K562 (cell line): Measurements from ENCODE around the gene ACADVL. TPM values are rescaled to one million over a fixed set of nuclear protein-coding genes. Genes with fewer than 3 reads are reported as not detected.
A peak's percentile ranks its signal among the peaks of the same experiment; 100 is the strongest.

Experiments
- ATAC-seq: fragments of 200-7000 bp; cut with Tn5 transposase; 3 replicates; pipeline ENCODE4 v1.9.1; 2020; ENCODE audit warnings: moderate library complexity
- BruUV-seq: library from RNA; stranded (reverse); fragments of 400-500 nt; replicated peaks from 2 replicates; lab custom pipeline; 2021; lab: Mats Ljungman, UMichigan
- CTCF ChIA-PET: fragments of 300-600 bp; formaldehyde crosslinking; extraction: SDS; loops from one replicate; lab custom pipeline; 2021; ENCODE audit warnings: low intra/inter-chr PET ratio; lab: Yijun Ruan, JAX
- POLR2A ChIA-PET: fragments of 300-600, 350-650 bp; sonication (Branson Sonifier 250); formaldehyde crosslinking; extraction: SDS; loops from one replicate; lab custom pipeline; 2021; ENCODE audit warnings: antibody characterized with exemption, inconsistent platforms; lab: Yijun Ruan, JAX
- DNase-seq, 4 experiments: peaks; one replicate each; pipeline versions ENCODE4 v3.0.0 to v3.0.0-alpha.2; 2011 to 2018; ENCODE audit warnings: low spot score in 3 of 4, mixed read lengths in 3 of 4; ENCODE audit errors: extremely low read depth in 1 of 4
- FAIRE-seq: peaks from 2 replicates; lab custom pipeline; 2011; peaks lifted over from hg19 to GRCh38; lab: Jason Lieb, UNC
- H2AFZ ChIP-seq: 2 replicates; pipeline ENCODE4 v1.6.0; 2011; ENCODE audit warnings: low read depth, low read length, control low read depth, inconsistent platforms
- H3K27ac ChIP-seq: fragments of 200-600 bp; 3 replicates; pipeline ENCODE4 v1.8.0; 2011; ENCODE audit warnings: low read depth, mild to moderate bottlenecking, control low read depth, inconsistent platforms, low read length, moderate library complexity, mixed read lengths; ENCODE audit errors: extremely low read depth
- H3K27me3 ChIP-seq, 2 experiments: fragments of 300-600 bp in 1 of 2; 2 replicates in 1 of 2; 3 replicates in 1 of 2; pipeline versions ENCODE4 v1.6.0 to v1.8.0; 2011; ENCODE audit warnings: inconsistent platforms in 2 of 2, low read length in 2 of 2, mild to moderate bottlenecking in 1 of 2, mixed read lengths in 1 of 2, moderate library complexity in 1 of 2; ENCODE audit not compliant: control insufficient read depth in 2 of 2, insufficient read depth in 2 of 2
- H3K36me3 ChIP-seq: fragments of 300-600 bp; 3 replicates; pipeline ENCODE4 v1.8.0; 2011; ENCODE audit warnings: mild to moderate bottlenecking, low read length, inconsistent platforms; ENCODE audit not compliant: control insufficient read depth, insufficient read depth
- H3K4me1 ChIP-seq, 2 experiments: fragments of 200-600 bp in 1 of 2; replicated peaks in 1 of 2; 2 replicates in 1 of 2; 3 replicates in 1 of 2; pipeline versions ENCODE4 v1.5.1 to v1.8.0; 2011; ENCODE audit warnings: inconsistent platforms in 2 of 2, low read length in 2 of 2, mild to moderate bottlenecking in 1 of 2, mixed read lengths in 1 of 2, moderate library complexity in 1 of 2; ENCODE audit not compliant: control insufficient read depth in 2 of 2, insufficient read depth in 2 of 2
- H3K4me2 ChIP-seq: 2 replicates; pipeline ENCODE4 v1.6.1; 2011; ENCODE audit warnings: low read length, control low read depth, inconsistent platforms, mixed read lengths; ENCODE audit not compliant: insufficient read depth
- H3K4me3 ChIP-seq: fragments of 200-600 bp; sonication (generic), shearing (Covaris generic); 2 replicates; pipeline ENCODE4 v1.5.1; 2016; ENCODE audit warnings: control low read depth, inconsistent platforms
- H3K79me2 ChIP-seq: fragments of 200-600 bp; 3 replicates; pipeline ENCODE4 v1.8.0; 2011; ENCODE audit warnings: low read length, inconsistent platforms; ENCODE audit not compliant: control insufficient read depth, insufficient read depth
- H3K9ac ChIP-seq, 2 experiments: 2 replicates each; pipeline versions ENCODE4 v1.6.0 to v1.6.1; 2011; ENCODE audit warnings: low read depth in 2 of 2, low read length in 2 of 2, control low read depth in 1 of 2, inconsistent platforms in 1 of 2, mild to moderate bottlenecking in 1 of 2, mixed read lengths in 1 of 2; ENCODE audit not compliant: insufficient read depth in 1 of 2
- H3K9me1 ChIP-seq: one replicate; pipeline ENCODE4 v1.6.0; 2011; ENCODE audit warnings: inconsistent platforms, mild to moderate bottlenecking, low read length, moderate library complexity; ENCODE audit not compliant: control insufficient read depth, insufficient read depth
- H3K9me3 ChIP-seq: replicated peaks from 2 replicates; pipeline ENCODE4 v1.5.1; 2011; ENCODE audit warnings: low read depth, low read length, inconsistent platforms; ENCODE audit not compliant: control insufficient read depth, insufficient read depth
- H4K20me1 ChIP-seq: replicated peaks from 2 replicates; pipeline ENCODE4 v1.6.1; 2011; ENCODE audit warnings: low read length, inconsistent platforms, mixed read lengths; ENCODE audit not compliant: control insufficient read depth, insufficient read depth
- ARID1B ChIP-seq: fragments of 450-650 bp; IDR thresholded peaks from 2 replicates; pipeline ENCODE4 v1.6.1; 2016; ENCODE audit warnings: antibody characterized with exemption, mild to moderate bottlenecking, inconsistent platforms
- BRF2 ChIP-seq: IDR thresholded peaks from 3 replicates; pipeline ENCODE4 v1.6.1; 2011; ENCODE audit warnings: borderline replicate concordance, mild to moderate bottlenecking; ENCODE audit not compliant: insufficient read length, insufficient read depth
- E2F1 ChIP-seq: sonication (generic); formaldehyde crosslinking; IDR thresholded peaks from 2 replicates; pipeline ENCODE4 v1.8.1; 2023; ENCODE audit warnings: mild to moderate bottlenecking, missing genetic modification reagents, moderate library complexity
- EP400 ChIP-seq: fragments of 450-650 bp; IDR thresholded peaks from 2 replicates; pipeline ENCODE4 v1.6.1; 2017; ENCODE audit warnings: antibody characterized with exemption, mild to moderate bottlenecking, moderate library complexity
- ESRRA ChIP-seq: fragments of 450-650 bp; IDR thresholded peaks from 2 replicates; pipeline ENCODE4 v1.6.1; 2014; ENCODE audit warnings: low read depth, mild to moderate bottlenecking, moderate library complexity, borderline replicate concordance
- MCM7 ChIP-seq, 2 experiments: fragments of 450-650 bp; IDR thresholded peaks; 2 replicates each; pipeline ENCODE4 v1.6.1; 2016 to 2018
- MLLT1 ChIP-seq, 2 experiments: fragments of 450-650 bp; IDR thresholded peaks; 2 replicates each; pipeline ENCODE4 v1.6.1; 2016
- MNT ChIP-seq, 2 experiments: fragments of 450-650 bp; conservative IDR thresholded peaks; 2 replicates each; pipeline ENCODE4 v1.6.1; 2017; ENCODE audit warnings: mild to moderate bottlenecking in 2 of 2, moderate library complexity in 2 of 2
- SMARCC2 ChIP-seq: fragments of 450-650 bp; IDR thresholded peaks from 2 replicates; pipeline ENCODE4 v1.6.1; 2017; ENCODE audit warnings: antibody characterized with exemption, moderate library complexity, mild to moderate bottlenecking, low read depth
- TFAP4 ChIP-seq: sonication (generic); formaldehyde crosslinking; IDR thresholded peaks from 2 replicates; pipeline ENCODE4 v1.8.0; 2022; ENCODE audit warnings: missing genetic modification reagents, mild to moderate bottlenecking, moderate library complexity, borderline replicate concordance
- WGBS: fragments of 100-300 bp; shearing (Covaris generic); methylation state at CpG from one replicate; pipeline ENCODE4 v1.1.6; 2016; ENCODE audit warnings: low coverage, mixed read lengths; ENCODE audit not compliant: insufficient coverage; ENCODE audit errors: missing lambda C conversion rate; 5-methylcytosine and 5-hydroxymethylcytosine counted together
- in situ Hi-C: fragments of 300-500 bp; cut with MboI; formaldehyde crosslinking; loops from 4 replicates; pipeline ENCODE4 v1.15.0; 2018; ENCODE audit warnings: inconsistent platforms, mixed read lengths
- intact Hi-C: fragments of 100-400 bp; cut with micrococcal nuclease; formaldehyde crosslinking; loops from 2 replicates; pipeline ENCODE4 v1.14.2; 2022
- polyA plus RNA-seq, 8 experiments: library from polyadenylated mRNA; depleted of rRNA in 4 of 8; stranded (reverse) in 5 of 8; unstranded in 3 of 8; fragments of >200 nt; fragmentation: Nextera tagmentation in 2 of 8; fragmentation: Illumina TruSeq in 1 of 8; extraction: Ambion mirVana in 2 of 8; extraction: Trizol in 1 of 8; gene quantifications; 2 replicates each; pipeline versions ENCODE4 v1.2.1 to v1.2.3, GENCODE V29; 2011 to 2014; ENCODE audit warnings: inconsistent platforms in 1 of 8, missing spikeins in 1 of 8
- total RNA-seq, 7 experiments: library from RNA; depleted of rRNA in 6 of 7; stranded (reverse); fragments of >200 nt in 6 of 7; fragmentation: Illumina TruSeq in 2 of 7; extraction: Trizol in 2 of 7; gene quantifications; 2 replicates each; pipeline versions ENCODE4 v1.2.1 to v1.2.3, GENCODE V29; 2011 to 2021; ENCODE audit warnings: low replicate concordance in 1 of 7

ACADVL gene
- total and polyA plus RNA-seq, 9 of the 15 experiments (the other 6 are each of a cell fraction or from before 2014, with no cell fraction given) = 25.5 to 449 (median 214) TPM

- TF ChIP-seq E2F1 (CRISPR knock-in tag) (no peak), TFAP4 (CRISPR knock-in tag) (peak; percentile 10; the same call in 1 of the 2 replicates)
These were observed 42.6 kb downstream of the ACADVL start, which contains the start of gene CLDN7 (continued) for GRCh38 chr17:7262192-7262934.

GRCh38 chr17:7262935-7263800 is 43.4 kb downstream of the ACADVL start:
- Histone ChIP-seq H3K27me3 (no peaks in the 10 kb centered on the region), H2AFZ (peak overlapping the region; percentile 97), H3K27ac (peak overlapping the region; percentile 70), H3K9me3 (no peaks in the 10 kb centered on the region), H3K4me3 (peak overlapping the region; percentile 47), H3K9me1 (no peaks in the 10 kb centered on the region), H3K9ac (peak overlapping the region; percentile 63 to 89), H3K79me2 (no peaks in the 10 kb centered on the region), H3K36me3 (peaks cover 21% of the 10 kb centered on the region; the same call in 2 of the 3 replicates), H3K4me2 (peak overlapping the region; percentile 95), H4K20me1 (no peaks in the 10 kb centered on the region), H3K4me1 (peaks cover 10 to 35% of the 10 kb centered on the region in 2 experiments; a peak in 4 of 5 replicates)
- in situ Hi-C loops (no loop called here), intact Hi-C loops (no loop called here)
- peak; percentile 92 for ATAC-seq
- POLR2A ChIA-PET = interaction anchor here (0.6 to 1.9 kb wide), 4 partner anchors 9 to 878 kb away, joined by 3 to 8 read pairs (median 4); no protein-coding TSS in a partner anchor
- no TSS peak for BruUV-seq
- peak; percentile 79 to 88 (median 82) for DNase-seq
- CTCF ChIA-PET = no interaction called here
- FAIRE-seq = peak; percentile 93
- WGBS = under 1% methylated on average over 15 of the region's 26 CpGs
- no peak for TF ChIP-seq BRF2
- peak; percentile 41 to 49; a peak in 2 of 4 replicates for TF ChIP-seq MLLT1 (IDR thresholded peaks at IDR 0.05)
- no peak for TF ChIP-seq MCM7 (IDR thresholded peaks at IDR 0.05)
- no peak for TF ChIP-seq SMARCC2
- peak; percentile 40; the same call in 1 of the 2 replicates for TF ChIP-seq ESRRA
- TF ChIP-seq EP400 = 0 out of 2 replicates have a peak, but pooled peaks have one; percentile 25
- TF ChIP-seq ARID1B = peak; percentile 65; the same call in 1 of the 2 replicates
- TF ChIP-seq MNT (conservative IDR thresholded peaks at IDR 0.05) = 0 out of 4 replicates have a peak, but pooled peaks of 1 of the 2 experiments have one; percentile 19
